Endothelial cell of umbilical vein (primary cell): ENCODE results near the gene SERBP1. TPM values are rescaled to one million over a fixed set of nuclear protein-coding genes. Genes with fewer than 3 reads are reported as not detected.

Experiments used
- BruUV-seq: library from RNA; stranded (reverse); fragments of 400-500 nt; replicated peaks from 2 replicates; lab custom pipeline; 2021; lab: Mats Ljungman, UMichigan
- CTCF ChIA-PET: fragments of 300-600, 350-600 bp; sonication (Branson Sonifier 250); formaldehyde crosslinking; loops from one replicate; lab custom pipeline; 2021; ENCODE audit warnings: antibody characterized with exemption, inconsistent platforms; lab: Charles Lee
- POLR2A ChIA-PET: fragments of 300-600, 350-600 bp; sonication (Branson Sonifier 250); formaldehyde crosslinking; loops from one replicate; lab custom pipeline; 2021; ENCODE audit warnings: antibody characterized with exemption, inconsistent platforms; lab: Charles Lee
- DNase-seq: peaks from one replicate; pipeline ENCODE4 v3.0.0-alpha.2; 2011; ENCODE audit warnings: low read depth, low spot score
- FAIRE-seq: peaks from 2 replicates; lab custom pipeline; 2011; peaks lifted over from hg19 to GRCh38; lab: Jason Lieb, UNC
- H2AFZ ChIP-seq: 2 replicates; pipeline ENCODE4 v1.6.0; 2012; ENCODE audit warnings: low read depth, low read length, control low read depth, inconsistent platforms
- H3K27ac ChIP-seq: 2 replicates; pipeline ENCODE4 v1.5.1; 2011; ENCODE audit warnings: low read depth, mild to moderate bottlenecking, control low read depth, low read length, moderate library complexity; ENCODE audit not compliant: insufficient read depth
- H3K27me3 ChIP-seq, 2 experiments: 2 replicates each; pipeline versions ENCODE4 v1.6.0 to v1.6.1; 2011; ENCODE audit warnings: low read length in 2 of 2, mixed read lengths in 1 of 2; ENCODE audit not compliant: control insufficient read depth in 2 of 2, insufficient read depth in 2 of 2
- H3K36me3 ChIP-seq, 2 experiments: 2 replicates in 1 of 2; 3 replicates in 1 of 2; pipeline ENCODE4 v1.5.1; 2011; ENCODE audit warnings: low read length in 2 of 2, mild to moderate bottlenecking in 1 of 2, moderate library complexity in 1 of 2; ENCODE audit not compliant: control insufficient read depth in 2 of 2, insufficient read depth in 2 of 2; ENCODE audit errors: extremely low read depth in 1 of 2
- H3K4me1 ChIP-seq: 3 replicates; pipeline ENCODE4 v1.5.1; 2011; ENCODE audit warnings: mild to moderate bottlenecking, low read length; ENCODE audit not compliant: control insufficient read depth, insufficient read depth; ENCODE audit errors: extremely low read depth
- H3K4me2 ChIP-seq: 2 replicates; pipeline ENCODE4 v1.6.1; 2011; ENCODE audit warnings: low read length, control low read depth, mixed read lengths; ENCODE audit not compliant: insufficient read depth
- H3K4me3 ChIP-seq, 3 experiments: fragments of 200-600 bp in 1 of 3; sonication (generic), shearing (Covaris generic) in 1 of 3; replicated peaks in 1 of 3; 2 replicates each; pipeline ENCODE4 v1.5.1; 2011 to 2016; ENCODE audit warnings: control low read depth in 3 of 3, low read length in 3 of 3, mild to moderate bottlenecking in 2 of 3, inconsistent platforms in 1 of 3, low read depth in 1 of 3, moderate library complexity in 1 of 3; ENCODE audit not compliant: insufficient read depth in 1 of 3
- H3K79me2 ChIP-seq: 2 replicates; pipeline ENCODE4 v1.6.0; 2012; ENCODE audit warnings: low read length, inconsistent platforms; ENCODE audit not compliant: control insufficient read depth, insufficient read depth
- H3K9ac ChIP-seq: replicated peaks from 2 replicates; pipeline ENCODE3; 2011; ENCODE audit warnings: low read length, control low read depth; ENCODE audit not compliant: insufficient read depth; ENCODE audit errors: extremely low read depth
- H3K9me1 ChIP-seq: replicated peaks from 3 replicates; pipeline ENCODE4 v1.6.0; 2011; ENCODE audit warnings: mild to moderate bottlenecking, low read length; ENCODE audit not compliant: control insufficient read depth, insufficient read depth; ENCODE audit errors: extremely low read depth
- H3K9me3 ChIP-seq: replicated peaks from 2 replicates; pipeline ENCODE4 v1.5.1; 2012; ENCODE audit warnings: low read length, inconsistent platforms; ENCODE audit not compliant: control insufficient read depth, insufficient read depth
- H4K20me1 ChIP-seq: replicated peaks from 2 replicates; pipeline ENCODE3; 2011; ENCODE audit warnings: mild to moderate bottlenecking, low read length; ENCODE audit not compliant: control insufficient read depth, insufficient read depth; ENCODE audit errors: extremely low read depth
- EZH2 ChIP-seq: IDR thresholded peaks from 2 replicates; pipeline ENCODE4 v1.6.1; 2012; ENCODE audit warnings: borderline replicate concordance, low read depth, mild to moderate bottlenecking, moderate library complexity, low read length, inconsistent platforms; ENCODE audit not compliant: severe bottlenecking
- FOS ChIP-seq: IDR thresholded peaks from 2 replicates; pipeline ENCODE4 v1.6.1; 2011; ENCODE audit warnings: mild to moderate bottlenecking, low read length, moderate library complexity, borderline replicate concordance; ENCODE audit not compliant: insufficient read depth
- GATA2 ChIP-seq: IDR thresholded peaks from 2 replicates; pipeline ENCODE4 v1.7.0; 2011; ENCODE audit warnings: low read depth, mild to moderate bottlenecking, moderate library complexity, mixed read lengths, low read length; ENCODE audit not compliant: insufficient read length, insufficient read depth
- JUN ChIP-seq: IDR thresholded peaks from 2 replicates; pipeline ENCODE4 v1.6.1; 2011; ENCODE audit warnings: borderline replicate concordance, low read depth; ENCODE audit not compliant: insufficient read length, insufficient read depth
- MYC ChIP-seq: IDR thresholded peaks from one replicate; pipeline ENCODE4 v1.6.1; 2011; ENCODE audit warnings: mild to moderate bottlenecking, low read depth, low read length
- POLR2A ChIP-seq: IDR thresholded peaks from 2 replicates; pipeline ENCODE4 v1.6.1; 2012; ENCODE audit warnings: low read depth, mild to moderate bottlenecking, control low read depth, low read length
- POLR2AphosphoS5 ChIP-seq: IDR thresholded peaks from 2 replicates; pipeline ENCODE4 v1.6.1; 2012; ENCODE audit warnings: low read depth, mild to moderate bottlenecking, control low read depth, low read length, moderate library complexity; ENCODE audit not compliant: insufficient read depth
- dilution Hi-C: fragments of 300-500 bp; cut with MboI; formaldehyde crosslinking; loops from one replicate; pipeline ENCODE4 v1.15.0; 2019; ENCODE audit warnings: low sequenced_read_pairs; ENCODE audit not compliant: extremely low pct_ligation_motif_present
- intact Hi-C: fragments of 100-400 bp; cut with micrococcal nuclease; formaldehyde crosslinking; loops from one replicate; pipeline ENCODE4 v1.10.0; 2022
- polyA plus RNA-seq, 4 experiments: library from polyadenylated mRNA; depleted of rRNA in 3 of 4; stranded (reverse) in 3 of 4; unstranded in 1 of 4; fragments of >200 nt; gene quantifications; 2 replicates each; pipeline versions ENCODE4 v1.2.1 to v1.2.3, GENCODE V29; 2011 to 2012; ENCODE audit warnings: missing spikeins in 1 of 4
- total RNA-seq: library from RNA; stranded (reverse); gene quantifications from 2 replicates; pipeline ENCODE4 v1.2.3, GENCODE V29; 2021
- TF ChIP-seq, protein P1 (sequence below): IDR thresholded peaks from 2 replicates; pipeline ENCODE4 v1.6.1; 2011; ENCODE audit not compliant: insufficient read depth, insufficient read length
- TF ChIP-seq, protein P2 (sequence below), 2 donors: IDR thresholded peaks; 1 replicate in 1 of 2; 2 replicates in 1 of 2; pipeline ENCODE4 v1.5.1; 2011; ENCODE audit warnings: low read length in 2 of 2, mild to moderate bottlenecking in 2 of 2, moderate library complexity in 2 of 2, control low read depth in 1 of 2, inconsistent platforms in 1 of 2, low read depth in 1 of 2; ENCODE audit not compliant: insufficient read depth in 1 of 2; ENCODE audit errors: extremely low read depth in 1 of 2

Gene SERBP1
- total and polyA plus RNA-seq, 2 donors (not counting 3 experiments of a cell fraction or from before 2014, with no cell fraction given): 145 to 293 TPM

DNA sequence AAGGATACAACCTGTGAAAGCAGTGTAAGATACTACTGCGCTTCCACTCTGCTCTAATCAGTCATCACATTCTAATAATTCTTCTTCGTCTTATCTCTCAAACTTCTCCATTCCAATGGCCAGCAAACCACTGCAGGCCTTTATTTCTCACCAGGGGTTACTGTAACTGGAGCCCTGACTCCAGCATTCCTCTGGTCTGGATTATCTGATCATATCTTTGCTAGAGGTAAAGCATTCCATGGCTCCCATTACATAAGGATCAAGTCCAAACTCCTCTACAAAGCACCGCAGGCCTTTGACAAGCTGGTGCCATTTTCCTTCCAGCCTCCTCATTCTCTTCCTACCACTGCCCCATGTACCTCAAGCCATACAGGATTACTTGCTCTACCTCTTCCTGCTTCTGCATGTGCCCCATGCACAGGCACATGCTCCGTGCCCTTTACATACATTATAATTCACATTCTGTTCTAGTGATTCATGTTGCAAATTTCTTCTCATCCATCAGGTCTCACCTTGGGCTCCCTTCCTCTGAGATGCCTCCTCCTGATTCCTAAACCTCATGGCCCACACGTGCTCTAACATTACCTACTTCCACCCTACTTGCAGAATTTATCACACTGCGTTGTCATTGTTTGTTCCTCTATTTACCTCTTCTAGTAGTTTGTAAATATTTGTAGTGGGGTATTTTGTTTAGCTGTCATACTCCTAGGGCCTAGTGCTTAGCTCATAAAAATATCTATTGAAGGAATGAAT lies 9.3 kb upstream of the SERBP1 start:
- TF ChIP-seq POLR2A: no peak
- TF ChIP-seq, protein P1, sequence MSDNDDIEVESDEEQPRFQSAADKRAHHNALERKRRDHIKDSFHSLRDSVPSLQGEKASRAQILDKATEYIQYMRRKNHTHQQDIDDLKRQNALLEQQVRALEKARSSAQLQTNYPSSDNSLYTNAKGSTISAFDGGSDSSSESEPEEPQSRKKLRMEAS: no peak
- TF ChIP-seq POLR2AphosphoS5: no peak
- no peak for TF ChIP-seq FOS
- TF ChIP-seq EZH2: no peak
- no peak for TF ChIP-seq JUN
- no peak for TF ChIP-seq MYC
- no peak for TF ChIP-seq GATA2
- TF ChIP-seq, protein P2, sequence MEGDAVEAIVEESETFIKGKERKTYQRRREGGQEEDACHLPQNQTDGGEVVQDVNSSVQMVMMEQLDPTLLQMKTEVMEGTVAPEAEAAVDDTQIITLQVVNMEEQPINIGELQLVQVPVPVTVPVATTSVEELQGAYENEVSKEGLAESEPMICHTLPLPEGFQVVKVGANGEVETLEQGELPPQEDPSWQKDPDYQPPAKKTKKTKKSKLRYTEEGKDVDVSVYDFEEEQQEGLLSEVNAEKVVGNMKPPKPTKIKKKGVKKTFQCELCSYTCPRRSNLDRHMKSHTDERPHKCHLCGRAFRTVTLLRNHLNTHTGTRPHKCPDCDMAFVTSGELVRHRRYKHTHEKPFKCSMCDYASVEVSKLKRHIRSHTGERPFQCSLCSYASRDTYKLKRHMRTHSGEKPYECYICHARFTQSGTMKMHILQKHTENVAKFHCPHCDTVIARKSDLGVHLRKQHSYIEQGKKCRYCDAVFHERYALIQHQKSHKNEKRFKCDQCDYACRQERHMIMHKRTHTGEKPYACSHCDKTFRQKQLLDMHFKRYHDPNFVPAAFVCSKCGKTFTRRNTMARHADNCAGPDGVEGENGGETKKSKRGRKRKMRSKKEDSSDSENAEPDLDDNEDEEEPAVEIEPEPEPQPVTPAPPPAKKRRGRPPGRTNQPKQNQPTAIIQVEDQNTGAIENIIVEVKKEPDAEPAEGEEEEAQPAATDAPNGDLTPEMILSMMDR (IDR thresholded peaks at IDR 0.05; ENCODE audit: extremely low read depth in 1 of 2, insufficient read depth in 1 of 2, low read depth in 1 of 2, low read length in 2 of 2): no peak
- POLR2A ChIA-PET: no interaction called here

More for the DNA sequence above, 9.3 kb upstream of the SERBP1 start:
- CTCF ChIA-PET: interaction anchor here (1.6 to 3.2 kb wide), 2 partner anchors 25 to 62 kb away, joined by 4 to 7 read pairs; no protein-coding TSS in a partner anchor
- no peak overlapping the region for H3K4me3 ChIP-seq
- no peaks in the 10 kb centered on the region for H4K20me1 ChIP-seq
- intact Hi-C loops (no loop called here), dilution Hi-C loops (no loop called here)
- H3K4me1 ChIP-seq: peaks cover 8% of the 10 kb centered on the region
- H3K27ac ChIP-seq: no peak overlapping the region
- BruUV-seq: no TSS peak
- FAIRE-seq (no peak), DNase-seq (no peak)
- no peaks in the 10 kb centered on the region for H3K9me3 ChIP-seq
- H3K27me3 ChIP-seq: no peaks in the 10 kb centered on the region
- no peak overlapping the region for H3K4me2 ChIP-seq
- H3K36me3 ChIP-seq: no peaks in the 10 kb centered on the region
- no peaks in the 10 kb centered on the region for H3K9me1 ChIP-seq
- no peak overlapping the region for H2AFZ ChIP-seq
- H3K9ac ChIP-seq: no peak overlapping the region
- H3K79me2 ChIP-seq: no peaks in the 10 kb centered on the region
